Measurements from ENCODE around the gene BTBD16.

GRCh38 chr10:122298598-122299301 is 27.7 kb downstream of the BTBD16 start:
- TF ChIP-seq, protein P1, sequence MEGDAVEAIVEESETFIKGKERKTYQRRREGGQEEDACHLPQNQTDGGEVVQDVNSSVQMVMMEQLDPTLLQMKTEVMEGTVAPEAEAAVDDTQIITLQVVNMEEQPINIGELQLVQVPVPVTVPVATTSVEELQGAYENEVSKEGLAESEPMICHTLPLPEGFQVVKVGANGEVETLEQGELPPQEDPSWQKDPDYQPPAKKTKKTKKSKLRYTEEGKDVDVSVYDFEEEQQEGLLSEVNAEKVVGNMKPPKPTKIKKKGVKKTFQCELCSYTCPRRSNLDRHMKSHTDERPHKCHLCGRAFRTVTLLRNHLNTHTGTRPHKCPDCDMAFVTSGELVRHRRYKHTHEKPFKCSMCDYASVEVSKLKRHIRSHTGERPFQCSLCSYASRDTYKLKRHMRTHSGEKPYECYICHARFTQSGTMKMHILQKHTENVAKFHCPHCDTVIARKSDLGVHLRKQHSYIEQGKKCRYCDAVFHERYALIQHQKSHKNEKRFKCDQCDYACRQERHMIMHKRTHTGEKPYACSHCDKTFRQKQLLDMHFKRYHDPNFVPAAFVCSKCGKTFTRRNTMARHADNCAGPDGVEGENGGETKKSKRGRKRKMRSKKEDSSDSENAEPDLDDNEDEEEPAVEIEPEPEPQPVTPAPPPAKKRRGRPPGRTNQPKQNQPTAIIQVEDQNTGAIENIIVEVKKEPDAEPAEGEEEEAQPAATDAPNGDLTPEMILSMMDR (IDR thresholded peaks at IDR 0.05): peak; percentile 78 to 86 (median 79)
- TF ChIP-seq POLR2A (IDR thresholded peaks at IDR 0.05): no peak

All from testis (tissue), 2 donors.